Ishikawa (cell line): ENCODE results near the gene CDKN2D.

ENCODE experiments used
- CEBPB ChIP-seq: IDR thresholded peaks from 2 replicates; pipeline ENCODE4 v1.6.1; 2012
- CREB1 ChIP-seq: IDR thresholded peaks from 2 replicates; pipeline ENCODE4 v1.6.1; 2012; ENCODE audit warnings: low read depth
- EP300 ChIP-seq: IDR thresholded peaks from 2 replicates; pipeline ENCODE4 v1.6.1; 2012; ENCODE audit warnings: borderline replicate concordance
- MAX ChIP-seq: IDR thresholded peaks from 2 replicates; pipeline ENCODE4 v1.6.1; 2012
- NFIC ChIP-seq: IDR thresholded peaks from 2 replicates; pipeline ENCODE4 v1.6.1; 2012
- RAD21 ChIP-seq: IDR thresholded peaks from 2 replicates; pipeline ENCODE4 v1.6.1; 2012; ENCODE audit warnings: low read depth
- REST ChIP-seq: IDR thresholded peaks from 2 replicates; pipeline ENCODE4 v1.6.1; 2012; ENCODE audit warnings: low read depth, mild to moderate bottlenecking
- TCF12 ChIP-seq: IDR thresholded peaks from 2 replicates; pipeline ENCODE4 v1.6.1; 2012; ENCODE audit warnings: low read depth
- TEAD4 ChIP-seq: IDR thresholded peaks from 2 replicates; pipeline ENCODE4 v1.6.1; 2012
- ZBTB7A ChIP-seq: IDR thresholded peaks from 2 replicates; pipeline ENCODE4 v1.6.1; 2012; ENCODE audit warnings: low read depth

- TF ChIP-seq RAD21: no peak
- TF ChIP-seq CEBPB: no peak
- no peak for TF ChIP-seq MAX
- TF ChIP-seq ZBTB7A: no peak
- no peak for TF ChIP-seq CREB1
- no peak for TF ChIP-seq EP300
- TF ChIP-seq NFIC: no peak
- TF ChIP-seq TEAD4: no peak
- no peak for TF ChIP-seq REST
- TF ChIP-seq TCF12: no peak
Observed at GRCh38 chr19:10603873-10604459, 35.2 kb upstream of the CDKN2D start.
